Stimulated activated CD4-positive, alpha-beta T cell treated with anti-CD3 and anti-CD28 coated beads, Interleukin-1b, Interleukin-23, amount 100 ng/mL, for 4 hours (primary cell): ENCODE measurements around the gene PPP1R3D.
A peak's percentile ranks its signal among the peaks of the same experiment; 100 is the strongest.
"Not testable (repeated sequence)": the region's sequence is repeated elsewhere in the genome, so short reads cannot be mapped to it uniquely, and the experiment has no call there.

ENCODE experiments used
- DNase-seq, 2 donors: peaks; one replicate each; pipeline ENCODE4 v3.0.0-alpha.2; 2020; ENCODE audit warnings: low read depth in 2 of 2

The PPP1R3D gene, protein sequence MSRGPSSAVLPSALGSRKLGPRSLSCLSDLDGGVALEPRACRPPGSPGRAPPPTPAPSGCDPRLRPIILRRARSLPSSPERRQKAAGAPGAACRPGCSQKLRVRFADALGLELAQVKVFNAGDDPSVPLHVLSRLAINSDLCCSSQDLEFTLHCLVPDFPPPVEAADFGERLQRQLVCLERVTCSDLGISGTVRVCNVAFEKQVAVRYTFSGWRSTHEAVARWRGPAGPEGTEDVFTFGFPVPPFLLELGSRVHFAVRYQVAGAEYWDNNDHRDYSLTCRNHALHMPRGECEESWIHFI

GRCh38 chr20:59940129-59940955, at the start of gene PPP1R3D, which contains the start of gene FAM217B:
Gene PPP1R3D, minus strand, starts transcription at chr20:59940305. Its CDS starts 374 bp downstream, at chr20:59939931.
Gene FAM217B, plus strand, starts transcription at chr20:59940389. Its CDS starts 3,555 bp downstream, at chr20:59943944.
- DNase-seq: peak; percentile 76 to 89

DNA sequence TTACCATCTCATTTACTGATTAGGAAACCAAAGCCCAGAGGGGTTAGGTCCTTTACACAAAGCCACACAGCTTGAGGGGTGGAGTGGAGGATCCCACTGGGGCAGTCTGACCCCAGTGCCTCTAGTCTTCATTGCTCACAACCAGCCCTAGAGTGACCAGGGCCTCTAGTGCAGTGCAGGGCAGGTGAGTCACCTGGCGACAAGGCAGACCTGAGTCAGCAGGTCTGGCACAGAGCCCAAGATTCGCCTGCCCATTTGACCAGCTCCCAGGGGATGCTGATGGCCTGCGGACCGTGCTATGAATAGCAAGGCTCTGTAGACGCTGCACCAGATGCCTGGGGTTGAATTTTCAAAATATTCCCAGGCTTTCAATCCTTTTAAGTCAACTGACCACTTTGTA, 48.0 kb upstream of the PPP1R3D start:
- DNase-seq: no peak

DNA sequence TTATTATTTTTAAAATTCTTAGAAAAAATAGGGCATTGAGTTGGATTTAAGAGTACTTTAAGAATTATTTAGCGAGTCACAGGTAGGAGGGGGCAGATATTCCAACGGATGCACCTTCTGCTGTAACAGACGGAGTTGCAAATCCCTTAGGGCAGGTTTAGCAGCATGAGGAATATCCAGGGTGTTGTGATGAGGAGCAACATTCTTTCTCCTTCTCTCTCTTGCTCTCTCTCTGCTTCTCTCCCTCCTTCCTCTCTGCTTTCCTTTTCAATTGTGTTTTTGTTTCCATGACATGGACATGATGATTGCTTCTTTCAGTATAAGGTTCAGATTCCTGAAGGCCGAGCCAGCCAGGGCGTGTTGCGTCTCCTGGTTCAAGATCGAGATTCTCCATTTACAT, 47.0 kb upstream of the PPP1R3D start:
- no peak for DNase-seq

DNA sequence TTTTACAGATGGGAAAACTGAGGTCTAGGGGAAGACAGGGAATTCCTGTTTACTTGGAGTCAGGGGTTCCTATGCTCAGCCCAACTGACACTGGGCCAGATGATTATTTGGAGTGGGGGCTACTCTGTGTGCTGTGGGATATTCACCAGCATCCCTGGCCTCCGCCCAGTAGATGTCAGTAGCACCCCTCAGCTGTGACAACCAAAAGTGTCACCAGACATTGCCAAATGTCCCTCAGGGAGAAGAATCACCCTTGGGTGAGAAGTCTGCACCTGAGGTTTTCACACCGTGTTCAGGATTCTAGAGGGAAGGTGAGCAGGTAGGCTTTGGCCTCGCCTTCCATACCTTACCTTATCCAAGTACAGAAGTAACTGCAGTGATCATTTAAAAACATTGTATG, 45.8 kb upstream of the PPP1R3D start:
- no peak for DNase-seq

GRCh38 chr20:59985164-59985563, 45.1 kb upstream of the PPP1R3D start:
- DNase-seq: no peak

GRCh38 chr20:59984541-59984940, 44.4 kb upstream of the PPP1R3D start:
- DNase-seq: no peak

GRCh38 chr20:59983076-59983475, 43.0 kb upstream of the PPP1R3D start:
- no peak for DNase-seq

DNA sequence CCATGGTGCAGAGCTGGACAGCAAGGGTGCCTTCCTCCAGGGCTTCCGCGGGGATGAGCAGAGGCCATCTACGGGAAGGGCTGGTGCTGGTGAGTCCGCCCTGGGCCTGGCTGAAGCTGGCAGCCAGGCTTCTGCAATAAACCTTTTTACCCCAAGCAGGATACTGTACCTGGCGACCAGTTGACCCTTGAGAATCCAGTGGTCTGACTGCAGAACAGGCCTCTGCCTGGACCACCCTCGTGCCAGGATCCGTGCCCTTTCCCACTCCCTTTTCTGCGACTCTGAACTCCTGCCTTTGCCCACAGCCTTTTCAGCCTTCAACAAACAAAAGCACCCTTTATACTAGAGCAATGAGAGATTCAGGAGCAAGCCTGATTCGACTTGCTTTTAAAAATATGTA, 37.0 kb upstream of the PPP1R3D start:
- no peak for DNase-seq

- no peak for DNase-seq
These were observed 36.2 kb upstream of the PPP1R3D start for GRCh38 chr20:59976156-59976782.

DNA sequence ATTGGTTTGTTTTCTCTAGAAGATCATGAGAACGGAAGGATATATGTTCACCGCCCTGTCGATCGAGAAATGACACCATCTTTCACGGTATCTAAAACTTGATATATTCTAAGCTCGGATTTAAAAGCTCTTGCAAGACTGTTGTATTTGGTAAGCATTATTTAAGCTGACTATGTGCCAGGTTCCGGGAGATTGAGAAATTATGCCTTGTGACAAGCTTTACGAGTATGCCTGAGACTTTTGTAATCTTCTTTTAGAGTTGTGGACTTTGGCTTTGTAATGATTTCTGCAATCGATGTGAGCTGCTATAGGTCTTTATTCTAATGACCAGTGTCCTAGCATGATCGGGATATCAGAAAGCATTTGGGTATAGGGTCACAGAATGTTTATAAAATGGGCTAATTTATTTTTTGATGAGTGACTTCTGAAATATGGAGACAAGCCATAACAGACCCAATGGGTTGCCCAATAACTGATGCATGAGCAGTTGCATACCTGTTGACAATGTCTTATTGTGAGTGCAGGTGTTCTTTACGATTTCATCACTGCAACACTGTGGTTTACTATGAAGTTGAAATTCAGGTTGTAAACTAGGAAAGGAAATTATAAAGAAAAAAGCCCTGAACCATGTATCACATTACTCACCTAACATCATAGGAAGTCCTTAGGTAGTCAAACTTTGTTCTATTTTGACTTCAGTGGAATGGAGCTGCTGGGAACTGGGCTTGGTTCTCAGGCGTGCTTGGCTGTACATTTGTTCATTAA, 32.1 kb upstream of the PPP1R3D start:
- no peak for DNase-seq

DNA sequence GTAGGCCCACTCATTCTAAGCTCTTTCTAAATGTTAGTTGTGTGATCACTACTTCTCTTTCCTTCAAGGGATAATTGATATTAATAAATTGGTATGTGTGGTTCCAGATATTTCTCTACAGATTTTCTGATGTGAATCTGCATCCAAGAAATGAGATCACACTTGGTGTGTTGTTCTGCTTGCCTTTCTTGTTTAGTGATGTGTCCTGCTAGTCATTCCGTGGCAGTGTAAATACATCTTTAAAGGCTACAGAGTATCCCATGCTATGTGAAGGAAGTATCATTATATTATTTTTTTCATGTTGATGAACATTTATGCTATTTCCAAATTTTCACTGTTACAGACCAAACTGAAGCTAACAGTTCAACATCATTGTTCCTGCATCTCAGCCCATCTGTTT, 31.3 kb upstream of the PPP1R3D start:
- DNase-seq: no peak

GRCh38 chr20:59966428-59966827, 26.3 kb upstream of the PPP1R3D start:
- no peak for DNase-seq

DNA sequence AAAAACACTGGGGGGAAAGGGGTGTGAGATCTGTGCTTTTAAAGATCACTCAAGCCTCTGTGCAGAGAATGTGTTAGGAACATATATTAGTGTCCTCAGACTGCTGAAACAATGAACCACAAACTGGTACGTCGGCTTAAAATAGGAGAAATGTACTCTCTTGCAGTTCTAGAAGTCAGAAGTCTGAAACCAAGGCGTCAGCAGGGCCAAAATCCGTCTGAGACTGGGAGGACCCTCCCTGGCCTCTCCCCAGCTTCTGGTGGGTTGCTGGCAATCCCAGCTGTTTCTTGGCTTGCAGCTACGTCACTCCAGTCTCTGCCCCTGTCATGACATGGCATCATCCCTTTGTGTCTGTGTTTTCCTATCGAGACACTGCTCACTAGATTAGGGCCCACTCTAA, 22.1 kb upstream of the PPP1R3D start:
- no peak for DNase-seq

- DNase-seq: no peak
These were observed 21.3 kb upstream of the PPP1R3D start for GRCh38 chr20:59961423-59961822.

DNA sequence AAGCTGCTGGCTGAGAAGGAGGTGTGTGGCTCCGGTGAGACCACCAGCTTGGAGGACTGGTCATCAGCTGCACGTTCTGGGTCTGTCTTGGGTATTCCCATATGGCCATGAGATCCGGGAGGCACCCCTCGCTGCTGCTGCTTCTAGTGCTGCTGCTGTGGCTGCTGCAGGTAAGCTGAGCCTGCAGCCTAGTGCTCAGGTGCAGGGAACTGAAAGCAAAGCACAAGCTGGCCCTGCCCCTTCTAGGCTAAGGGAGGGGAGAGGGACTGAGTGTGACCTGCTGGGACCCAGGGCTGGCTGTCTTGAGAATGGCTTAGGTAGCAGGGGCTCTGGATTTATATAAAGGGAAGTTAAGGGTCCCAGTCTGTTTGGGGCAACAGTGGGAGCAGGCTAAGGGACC, 18.5 kb upstream of the PPP1R3D start:
- DNase-seq: no peak

DNA sequence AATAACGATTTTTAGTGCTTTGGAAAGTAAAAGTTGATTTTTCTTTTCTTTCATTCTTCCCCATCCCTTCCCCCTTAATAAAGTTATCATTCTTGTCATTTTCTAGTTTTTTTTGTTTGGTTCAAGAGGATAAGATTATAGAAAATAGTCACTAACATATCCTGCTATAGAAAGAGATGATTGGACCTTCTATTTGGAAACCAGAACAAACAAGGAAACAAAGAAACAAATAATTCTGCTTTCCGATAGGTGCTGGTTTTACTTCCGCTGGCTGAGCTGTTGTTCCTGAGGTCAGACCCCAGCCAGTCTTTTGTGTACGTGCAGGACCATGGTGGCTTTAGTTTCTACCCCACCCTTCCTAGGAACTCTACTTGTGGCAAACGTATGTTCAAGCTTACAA, 18.0 kb upstream of the PPP1R3D start, which contains the start of gene CDH26:
Gene CDH26 (plus strand): TSS at position 301 of the 400 bp plus-strand sequence. CDS start 304 bp downstream, outside the sequence.
- no peak for DNase-seq

DNA sequence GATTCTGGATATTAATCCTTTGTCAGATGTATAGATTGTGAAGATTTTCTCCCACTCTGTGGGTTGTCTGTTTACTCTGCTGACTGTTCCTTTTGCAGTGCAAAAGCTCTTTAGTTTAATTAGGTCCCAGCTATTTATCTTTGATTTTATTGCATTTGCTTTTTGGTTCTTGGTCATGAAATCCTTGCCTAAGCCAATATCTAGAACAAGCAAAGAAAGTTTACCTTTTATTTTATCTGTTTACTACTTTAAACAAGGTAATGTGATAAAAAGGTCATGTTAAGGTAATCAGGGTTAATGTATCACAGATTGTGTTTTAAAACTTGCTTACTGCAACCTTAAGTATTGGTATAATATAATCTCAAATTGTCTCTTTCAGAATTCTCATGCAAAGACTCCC, 17.5 kb upstream of the PPP1R3D start:
- not testable (repeated sequence) for DNase-seq

DNA sequence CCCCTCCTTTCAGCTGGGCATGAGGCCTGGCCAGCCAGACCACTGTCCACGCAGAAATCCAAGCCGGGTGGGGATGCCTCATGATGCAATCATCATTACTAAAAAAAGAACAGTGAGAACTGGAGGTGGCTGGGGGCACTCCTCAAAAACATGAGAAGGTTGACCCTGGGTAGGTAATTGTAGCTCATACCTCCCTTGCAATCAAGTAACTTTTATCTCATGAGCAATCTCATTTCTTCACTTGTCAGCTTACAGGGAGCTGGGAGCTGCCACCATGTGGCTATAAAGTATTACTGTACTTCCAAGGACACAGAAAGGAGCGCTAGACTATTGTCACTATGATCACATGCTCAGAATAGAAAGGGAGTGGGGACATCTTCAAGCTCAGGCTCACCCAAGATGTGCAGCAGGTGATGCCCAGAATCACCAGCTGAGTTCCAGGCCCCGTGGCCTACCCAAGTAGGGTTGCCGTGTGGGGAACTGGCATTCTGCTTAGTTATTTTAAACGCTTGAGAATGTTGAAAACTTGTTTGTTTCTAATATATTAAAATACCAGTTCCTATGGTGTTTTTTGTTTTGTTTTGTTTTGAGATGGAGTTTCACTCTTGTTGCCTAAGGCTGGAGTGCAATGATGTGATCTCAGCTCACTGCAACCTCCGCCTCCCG, 15.2 kb upstream of the PPP1R3D start:
- DNase-seq: no peak

DNA sequence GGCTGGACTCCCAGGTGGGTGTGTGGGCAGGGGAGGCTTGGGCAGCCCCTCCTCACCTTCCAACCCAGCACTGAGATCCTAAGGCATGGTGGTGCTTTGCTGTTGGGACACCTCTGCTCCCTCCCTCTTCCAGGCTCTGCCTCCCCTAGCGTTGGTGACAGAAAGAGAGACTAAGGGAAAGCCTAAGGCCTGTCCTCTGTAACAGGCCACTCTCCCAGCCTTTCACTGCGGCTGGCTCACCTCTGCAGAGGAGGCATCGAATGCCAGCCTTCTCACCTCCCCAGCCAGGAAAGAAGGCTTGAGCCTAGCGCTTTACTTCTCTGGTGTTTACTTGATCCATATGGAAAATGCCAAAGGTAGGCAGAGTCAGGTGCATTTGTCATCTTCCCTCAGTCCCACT, 14.6 kb upstream of the PPP1R3D start:
- no peak for DNase-seq

GRCh38 chr20:59949911-59950310, 9.8 kb upstream of the PPP1R3D start:
- no peak for DNase-seq
